Activated naive CD4-positive, alpha-beta T cell treated with anti-CD3 and anti-CD28 coated beads, Interleukin-2, amount 50 U/mL, for 24 hours (primary cell): ENCODE data around the gene IFT172.

ENCODE experiments used
- H3K27ac Mint-ChIP-seq: one replicate; pipeline ENCODE4 v1.8.0; 2021; ENCODE audit warnings: mild to moderate bottlenecking, mixed read lengths
- H3K27me3 Mint-ChIP-seq: one replicate; pipeline ENCODE4 v1.8.0; 2021; ENCODE audit warnings: mixed read lengths
- H3K36me3 Mint-ChIP-seq: one replicate; pipeline ENCODE4 v1.8.0; 2021; ENCODE audit warnings: mixed read lengths
- H3K4me1 Mint-ChIP-seq: one replicate; pipeline ENCODE4 v1.8.0; 2021; ENCODE audit warnings: mixed read lengths
- H3K4me3 Mint-ChIP-seq: one replicate; pipeline ENCODE4 v1.8.0; 2021; ENCODE audit warnings: mild to moderate bottlenecking, mixed read lengths
- H3K9me3 Mint-ChIP-seq: one replicate; pipeline ENCODE4 v1.8.0; 2021; ENCODE audit warnings: mixed read lengths

Gene IFT172

GRCh38 chr2:27420996-27421395 is 68.5 kb downstream of the IFT172 start:
- H3K27ac Mint-ChIP-seq = no peak overlapping the region
- H3K4me3 Mint-ChIP-seq = no peak overlapping the region
- H3K27me3 Mint-ChIP-seq = no peaks in the 10 kb centered on the region
- no peaks in the 10 kb centered on the region for H3K9me3 Mint-ChIP-seq
- H3K36me3 Mint-ChIP-seq = no peaks in the 10 kb centered on the region
- H3K4me1 Mint-ChIP-seq = no peaks in the 10 kb centered on the region

GRCh38 chr2:27416151-27416550 is 73.4 kb downstream of the IFT172 start:
- no peak overlapping the region for H3K27ac Mint-ChIP-seq

GRCh38 chr2:27412419-27413152 is 77.0 kb downstream of the IFT172 start:
- H3K4me3 Mint-ChIP-seq = no peak overlapping the region
- no peaks in the 10 kb centered on the region for H3K9me3 Mint-ChIP-seq
- H3K4me1 Mint-ChIP-seq = peaks cover 19% of the 10 kb centered on the region
- H3K27me3 Mint-ChIP-seq = peaks cover 2% of the 10 kb centered on the region
- H3K36me3 Mint-ChIP-seq = peaks cover 2% of the 10 kb centered on the region
- H3K27ac Mint-ChIP-seq = no peak overlapping the region

More at GRCh38 chr2:27416151-27416550, 73.4 kb downstream of the IFT172 start:
- H3K36me3 Mint-ChIP-seq = no peaks in the 10 kb centered on the region
- peaks cover 2% of the 10 kb centered on the region for H3K27me3 Mint-ChIP-seq
- H3K4me3 Mint-ChIP-seq = no peak overlapping the region
- peaks cover 3% of the 10 kb centered on the region for H3K4me1 Mint-ChIP-seq
- H3K9me3 Mint-ChIP-seq = no peaks in the 10 kb centered on the region

GRCh38 chr2:27409321-27410073 is 80.0 kb downstream of the IFT172 start, which contains the start of gene PPM1G:
TSS of gene PPM1G (minus strand) at chr2:27409591. CDS start at chr2:27409422, 169 bp downstream.
- Mint-ChIP-seq H3K27me3 (peaks cover 2% of the 10 kb centered on the region), H3K4me3 (peak within 1 kb of the TSS; percentile 96), H3K4me1 (peaks cover 35% of the 10 kb centered on the region), H3K36me3 (peaks cover 6% of the 10 kb centered on the region), H3K27ac (peak within 1 kb of the TSS; percentile 96), H3K9me3 (no peaks in the 10 kb centered on the region)

GRCh38 chr2:27408601-27409320 is 80.8 kb downstream of the IFT172 start:
- H3K4me3 Mint-ChIP-seq = peak overlapping the region; percentile 96
- H3K27ac Mint-ChIP-seq = peak overlapping the region; percentile 89
- peaks cover 43% of the 10 kb centered on the region for H3K4me1 Mint-ChIP-seq
- peaks cover 2% of the 10 kb centered on the region for H3K27me3 Mint-ChIP-seq
- no peaks in the 10 kb centered on the region for H3K9me3 Mint-ChIP-seq
- H3K36me3 Mint-ChIP-seq = peaks cover 6% of the 10 kb centered on the region

- H3K4me3 Mint-ChIP-seq = peak overlapping the region; percentile 96
These were observed 81.6 kb downstream of the IFT172 start for GRCh38 chr2:27407798-27408491.

GRCh38 chr2:27400348-27401135 is 89.0 kb downstream of the IFT172 start:
- peak overlapping the region; percentile 32 for H3K27ac Mint-ChIP-seq
- peaks cover 51% of the 10 kb centered on the region for H3K4me1 Mint-ChIP-seq
- H3K36me3 Mint-ChIP-seq = peaks cover 9% of the 10 kb centered on the region
- no peaks in the 10 kb centered on the region for H3K9me3 Mint-ChIP-seq
- no peaks in the 10 kb centered on the region for H3K27me3 Mint-ChIP-seq
- H3K4me3 Mint-ChIP-seq = peak overlapping the region; percentile 27

More at GRCh38 chr2:27407798-27408491, 81.6 kb downstream of the IFT172 start:
- Mint-ChIP-seq H3K9me3 (no peaks in the 10 kb centered on the region), H3K27me3 (peaks cover 2% of the 10 kb centered on the region), H3K4me1 (peaks cover 48% of the 10 kb centered on the region), H3K27ac (peak overlapping the region; percentile 89), H3K36me3 (peaks cover 6% of the 10 kb centered on the region)

GRCh38 chr2:27398962-27399361 is 90.6 kb downstream of the IFT172 start:
- peak overlapping the region; percentile 28 for H3K4me3 Mint-ChIP-seq
- H3K27ac Mint-ChIP-seq = no peak overlapping the region
- peaks cover 10% of the 10 kb centered on the region for H3K36me3 Mint-ChIP-seq

More at GRCh38 chr2:27398962-27399361, 90.6 kb downstream of the IFT172 start:
- no peaks in the 10 kb centered on the region for H3K27me3 Mint-ChIP-seq
- peaks cover 45% of the 10 kb centered on the region for H3K4me1 Mint-ChIP-seq
- no peaks in the 10 kb centered on the region for H3K9me3 Mint-ChIP-seq
